Middle frontal gyrus (tissue), 1 donor: ENCODE results near the gene ACMSD.
"Not testable (repeated sequence)": the region's sequence is repeated elsewhere in the genome, so short reads cannot be mapped to it uniquely, and the experiment has no call there.

Source experiments
- DNase-seq: peaks from one replicate; pipeline ENCODE4 v3.0.0-alpha.2; 2015; ENCODE audit warnings: low spot score; ENCODE audit errors: extremely low spot score

Gene ACMSD

DNA sequence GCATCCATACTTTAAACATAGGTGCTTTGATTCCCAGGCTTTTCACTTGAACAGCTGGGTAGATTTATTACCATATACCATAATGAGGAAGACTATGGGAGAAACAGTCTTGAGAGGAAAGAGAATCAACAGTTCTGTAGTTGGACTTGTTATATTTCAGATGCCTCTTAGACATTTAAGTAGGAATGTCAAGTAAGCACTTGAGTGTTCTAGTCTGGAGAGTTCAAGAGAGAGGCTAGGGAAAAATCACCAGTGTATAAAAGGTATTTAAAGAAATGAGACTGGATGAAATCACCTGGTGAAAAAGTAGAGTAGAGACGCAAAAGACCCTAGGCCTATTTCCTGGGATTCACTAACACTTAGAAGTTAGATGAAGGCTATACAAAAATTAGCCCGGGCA, 66.8 kb downstream of the ACMSD start:
- DNase-seq = no peak

DNA sequence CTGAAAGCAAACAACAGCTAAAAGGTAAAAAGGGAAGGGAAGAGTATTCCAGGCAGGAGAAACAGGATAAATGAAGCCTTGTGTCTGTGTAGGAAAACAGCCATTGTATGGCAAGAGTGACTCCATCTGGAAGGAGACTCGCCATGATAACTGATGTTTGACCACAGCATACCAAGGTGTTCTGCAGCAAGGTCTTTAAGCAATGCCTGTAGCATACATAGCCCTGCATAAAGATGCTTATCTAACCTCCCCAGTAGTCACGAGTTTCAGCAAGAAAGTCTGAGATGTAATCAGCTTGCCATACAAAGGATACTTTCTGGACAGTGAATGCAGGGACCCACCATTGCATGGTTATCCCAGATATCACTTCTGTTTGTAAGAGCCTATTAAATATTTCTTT, 68.3 kb downstream of the ACMSD start:
- no peak for DNase-seq

DNA sequence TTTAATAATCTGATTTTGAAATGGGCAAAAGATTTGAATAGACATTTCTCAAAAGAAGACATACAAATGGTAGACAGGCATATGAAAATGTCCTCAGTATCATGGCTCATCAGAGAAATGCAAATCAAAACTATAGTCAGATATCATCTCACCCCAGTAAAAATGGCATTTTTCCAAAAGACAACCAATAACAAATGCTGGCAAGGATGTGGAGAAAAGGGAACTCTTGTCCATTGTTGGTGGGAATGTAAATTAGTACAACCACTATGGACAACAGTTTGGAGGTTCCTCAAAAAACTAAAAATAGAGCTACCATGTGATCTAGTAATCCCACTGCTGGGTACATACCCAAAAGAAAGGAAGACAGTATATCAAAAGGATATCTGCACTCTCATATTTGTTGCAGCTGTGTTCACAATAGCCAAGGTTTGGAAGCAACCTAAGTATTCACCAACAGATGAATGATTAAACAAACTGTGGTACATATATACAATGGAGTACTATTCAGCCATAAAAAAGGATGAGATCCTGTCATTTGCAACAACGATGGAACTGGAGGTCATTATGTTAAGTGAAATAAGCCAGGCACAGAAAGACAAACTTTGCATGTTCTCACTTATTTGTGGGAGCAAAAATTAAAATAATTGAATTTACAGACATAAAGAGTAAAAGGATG, 69.2 kb downstream of the ACMSD start:
- not testable (repeated sequence) for DNase-seq

DNA sequence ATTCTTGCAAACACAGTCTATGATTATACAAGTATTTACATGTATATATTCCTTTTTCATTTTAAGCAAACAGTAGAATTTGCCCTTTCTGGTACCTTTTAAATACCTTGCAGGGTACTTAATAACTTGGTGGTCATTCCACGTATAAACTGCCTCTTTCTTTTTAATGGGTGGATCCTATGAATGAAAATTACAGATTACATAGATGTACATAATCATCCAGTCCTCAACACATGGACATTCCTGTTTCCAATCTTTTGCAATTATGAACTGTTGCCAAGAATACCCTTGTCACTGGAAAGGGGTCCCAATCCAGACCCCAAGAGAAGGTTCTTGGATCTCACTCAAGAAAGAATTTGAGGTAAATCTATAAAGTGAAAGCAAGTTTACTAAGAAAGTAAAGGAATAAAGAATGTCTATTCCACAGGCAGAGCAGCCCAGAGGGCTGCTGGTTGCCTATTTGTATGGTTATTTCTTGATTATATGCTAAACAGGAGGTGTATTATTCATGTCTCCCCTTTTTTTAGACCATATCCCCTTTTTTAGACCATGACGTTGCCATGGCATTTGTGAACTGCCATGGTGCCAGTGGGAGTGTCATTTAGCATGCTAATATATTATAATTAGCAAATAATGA, 72.5 kb downstream of the ACMSD start:
- DNase-seq = no peak

DNA sequence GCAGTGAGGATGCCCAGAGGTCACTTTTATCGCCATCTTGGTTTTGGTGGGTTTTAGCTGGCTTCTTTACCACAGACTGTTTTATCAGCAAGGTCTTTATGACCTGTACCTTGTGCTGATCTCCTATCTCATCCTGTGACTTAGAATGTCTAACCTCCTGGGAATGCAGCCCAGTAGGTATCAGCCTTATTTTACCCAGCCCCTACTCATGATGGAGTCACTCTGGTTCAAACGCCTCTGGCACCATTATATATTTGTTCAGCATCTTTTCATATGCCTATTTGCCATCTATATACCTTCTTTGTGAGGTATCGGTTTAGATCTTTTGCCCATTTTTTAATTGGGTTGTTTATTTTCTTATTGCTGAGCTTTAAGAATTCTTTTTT, 73.0 kb downstream of the ACMSD start:
- no peak for DNase-seq

DNA sequence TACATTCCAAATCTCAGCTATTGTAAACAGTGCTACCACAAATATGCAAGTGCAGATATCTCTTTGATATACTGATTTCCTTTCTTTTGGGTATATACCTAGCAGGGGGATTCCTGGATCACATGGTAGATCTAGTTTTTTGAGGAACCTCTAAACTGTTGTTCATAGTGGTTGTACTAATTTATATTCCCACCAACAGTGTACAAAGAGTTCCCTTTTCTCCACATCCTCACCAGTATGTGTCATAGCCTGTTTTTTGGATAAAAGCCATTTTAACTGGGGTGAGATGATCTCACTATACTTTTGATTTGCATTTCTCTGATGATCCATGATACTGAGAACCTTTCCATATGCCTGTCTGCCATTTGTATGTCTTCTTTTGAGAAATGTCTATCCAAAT, 73.9 kb downstream of the ACMSD start:
- DNase-seq = no peak

DNA sequence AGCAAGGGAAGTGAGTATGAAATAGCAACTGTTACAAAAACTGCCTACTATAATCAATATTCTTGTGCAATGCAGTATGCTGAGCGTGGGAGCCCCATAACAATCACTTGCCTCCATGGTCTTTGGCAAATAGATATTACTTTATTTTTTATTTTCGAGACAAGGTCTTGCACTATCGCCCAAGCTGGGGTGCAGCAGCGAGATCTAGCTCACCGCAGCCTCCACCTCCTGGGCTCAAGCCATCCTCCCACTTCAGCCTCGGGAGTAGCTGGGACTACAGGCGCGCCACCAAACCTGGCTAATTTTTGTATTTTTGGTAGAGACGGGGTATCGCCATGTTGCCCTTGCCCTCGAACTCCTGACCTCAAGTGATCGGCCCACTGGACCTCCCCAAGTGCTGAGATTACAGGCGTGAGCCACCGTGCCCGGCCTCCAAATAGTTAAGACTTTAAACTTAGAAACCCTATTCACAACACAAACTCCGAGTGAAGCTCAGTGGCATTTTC, 79.0 kb downstream of the ACMSD start:
- no peak for DNase-seq

DNA sequence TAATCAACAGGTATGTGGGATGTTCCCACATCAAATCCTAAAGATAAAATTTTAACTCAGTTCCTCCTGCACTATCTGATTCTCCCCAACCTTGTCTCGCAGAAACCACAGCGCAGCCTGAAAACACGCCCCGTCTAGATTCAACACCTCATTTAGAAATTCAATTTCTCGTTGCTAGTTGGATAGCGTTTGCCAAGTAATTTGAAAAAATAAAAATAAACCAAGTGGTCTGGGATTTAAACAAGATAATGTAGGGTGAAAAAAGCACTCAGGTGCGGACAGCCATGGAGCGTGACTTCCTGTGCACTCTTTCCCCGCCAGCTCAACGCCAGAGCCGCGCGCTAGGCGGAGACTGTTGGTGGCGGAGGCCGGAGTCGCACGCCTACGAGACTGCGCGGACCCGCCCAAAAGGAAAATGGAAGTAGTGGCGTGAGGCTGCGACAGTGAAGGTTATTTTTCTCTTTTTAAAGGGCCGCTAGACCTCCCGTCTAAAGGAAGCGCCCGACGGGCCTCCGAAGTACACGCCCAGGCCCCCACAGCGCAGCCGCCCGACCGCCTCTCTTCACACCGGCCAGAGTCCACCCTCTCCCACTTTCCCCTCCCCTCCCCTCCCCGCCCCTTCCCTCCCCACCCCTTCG, 79.6 kb downstream of the ACMSD start:
- peak; percentile 70 for DNase-seq

DNA sequence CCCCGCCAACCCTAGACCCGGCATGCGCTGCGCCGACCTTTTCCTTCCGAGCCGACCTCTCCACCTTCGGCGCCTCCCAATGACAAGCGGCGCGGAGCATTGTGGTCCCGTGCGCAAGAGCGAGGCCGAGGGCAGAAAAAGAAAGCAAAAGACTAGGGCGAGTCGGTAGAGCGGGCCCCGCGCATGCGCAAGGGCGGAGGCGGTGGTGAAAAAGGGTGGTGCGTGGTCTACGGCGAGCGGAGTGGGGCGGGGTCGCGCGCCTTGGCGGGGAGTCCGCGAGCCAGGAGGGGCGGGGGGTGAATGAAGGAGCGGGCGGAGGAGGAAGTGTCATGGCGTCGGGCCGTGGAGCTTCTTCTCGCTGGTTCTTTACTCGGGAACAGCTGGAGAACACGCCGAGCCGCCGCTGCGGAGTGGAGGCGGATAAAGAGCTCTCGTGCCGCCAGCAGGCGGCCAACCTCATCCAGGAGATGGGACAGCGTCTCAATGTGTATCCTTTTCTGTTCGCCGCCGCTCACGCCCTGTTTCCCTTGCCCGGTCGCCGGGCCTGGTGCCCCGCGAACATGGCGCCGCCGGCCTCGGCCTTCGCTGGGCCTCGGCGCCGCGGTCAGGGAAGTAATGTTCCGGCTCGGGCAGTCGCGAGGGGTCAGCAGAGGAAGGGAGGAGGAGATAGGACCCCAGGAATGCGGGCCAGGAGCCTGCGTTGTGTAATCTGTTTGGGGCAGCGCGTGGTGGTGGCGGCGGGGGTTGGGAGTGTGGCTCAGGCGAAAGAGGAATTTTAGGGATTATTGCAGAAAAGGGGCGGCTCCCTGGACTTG, 80.3 kb downstream of the ACMSD start, which contains the start of gene CCNT2:
CCNT2 (plus strand) TSS at position 297 of the 815 bp plus-strand sequence; CDS start at position 330, 33 bp downstream.
- DNase-seq = peak; percentile 96

DNA sequence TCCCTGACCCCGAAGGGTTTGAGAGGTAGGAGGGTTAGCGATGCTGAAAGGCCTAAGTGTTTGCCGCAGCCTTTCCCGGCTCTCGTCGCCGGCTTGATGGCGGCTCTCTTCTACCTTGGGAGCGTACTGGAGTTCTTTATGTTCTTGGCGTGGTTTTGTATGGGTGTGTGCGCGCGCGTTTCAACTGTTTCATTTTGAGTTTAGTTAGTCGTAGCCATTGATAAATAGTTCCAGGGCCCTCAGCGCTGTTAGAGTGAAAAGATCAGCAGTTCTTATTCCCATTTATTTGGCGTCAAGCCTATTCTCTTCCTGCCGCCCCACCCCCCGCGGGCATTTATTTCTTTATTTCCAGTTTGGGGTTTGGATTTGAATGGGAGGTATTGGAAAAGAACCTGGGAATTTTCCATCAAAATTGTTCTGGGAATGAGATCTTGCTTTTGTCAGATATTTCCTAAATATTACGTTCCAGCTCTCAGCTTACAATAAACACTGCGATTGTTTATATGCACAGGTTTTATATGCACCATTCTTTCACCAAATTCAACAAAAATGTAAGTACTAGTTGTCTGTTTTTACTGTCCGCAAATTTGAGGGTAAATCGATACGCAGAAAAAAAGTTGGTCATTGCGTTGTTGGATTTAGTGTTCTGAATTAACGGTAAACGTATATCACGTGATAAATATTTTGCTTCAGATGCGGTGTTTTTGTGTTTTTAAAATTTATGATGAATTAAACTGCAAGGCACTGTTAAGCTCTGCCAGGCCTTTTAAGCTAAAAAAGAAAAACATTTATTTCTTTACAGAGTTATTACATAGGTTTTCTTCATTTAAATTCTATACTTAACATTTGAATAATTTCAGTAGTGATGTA, 81.2 kb downstream of the ACMSD start:
- DNase-seq = no peak

DNA sequence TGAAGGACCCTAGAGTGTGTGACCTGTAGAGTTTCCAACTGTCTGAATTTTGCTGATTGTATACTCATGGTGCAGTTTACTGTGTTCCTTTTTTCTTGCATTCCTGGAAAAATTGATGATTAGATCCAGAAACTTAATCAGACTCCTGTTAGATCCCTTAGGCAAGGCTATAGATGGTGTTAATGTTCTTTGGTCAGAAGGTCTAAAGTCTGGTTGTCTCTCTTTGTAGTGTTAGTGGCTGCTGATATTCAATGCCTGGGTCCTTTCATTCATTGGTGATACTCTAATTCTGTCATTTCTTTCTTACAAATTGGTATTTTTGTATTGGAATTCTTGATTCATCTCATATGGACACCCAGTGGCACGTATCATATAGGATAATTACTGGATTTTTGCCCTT, 86.5 kb downstream of the ACMSD start:
- no peak for DNase-seq

DNA sequence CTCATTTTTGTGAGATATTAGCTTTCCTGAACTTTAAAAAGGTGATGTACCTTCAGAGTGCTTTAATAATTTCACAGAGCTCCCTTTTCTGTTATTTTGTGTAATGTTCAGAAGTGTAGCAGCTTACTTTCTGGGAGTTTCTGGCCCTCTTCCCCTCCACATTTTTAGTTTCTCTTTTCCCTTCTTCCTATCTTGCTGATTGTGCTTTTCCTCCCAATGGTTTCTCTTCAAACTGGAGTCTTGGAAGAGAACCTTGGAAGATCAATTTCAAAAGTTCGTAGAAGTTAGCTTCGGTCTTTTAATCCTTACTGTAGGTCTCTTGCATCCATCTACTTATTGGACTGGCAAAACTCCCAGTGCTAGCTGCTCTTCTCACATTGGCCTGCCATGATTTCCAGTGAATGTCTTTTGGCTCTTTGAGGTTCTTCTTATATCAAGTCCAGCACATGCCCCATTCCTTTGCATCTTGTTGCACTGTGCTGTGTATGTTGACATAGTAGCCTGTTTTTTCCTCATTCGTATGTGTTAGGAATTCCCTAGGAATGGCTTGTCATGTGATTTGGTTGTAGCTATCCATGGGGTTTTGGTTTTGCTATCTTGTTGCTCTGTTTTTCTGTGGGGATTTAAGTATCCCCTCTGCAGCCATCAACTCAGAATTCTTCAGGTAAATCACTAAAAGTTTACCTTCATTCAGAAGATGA, 88.0 kb downstream of the ACMSD start:
- DNase-seq = no peak

DNA sequence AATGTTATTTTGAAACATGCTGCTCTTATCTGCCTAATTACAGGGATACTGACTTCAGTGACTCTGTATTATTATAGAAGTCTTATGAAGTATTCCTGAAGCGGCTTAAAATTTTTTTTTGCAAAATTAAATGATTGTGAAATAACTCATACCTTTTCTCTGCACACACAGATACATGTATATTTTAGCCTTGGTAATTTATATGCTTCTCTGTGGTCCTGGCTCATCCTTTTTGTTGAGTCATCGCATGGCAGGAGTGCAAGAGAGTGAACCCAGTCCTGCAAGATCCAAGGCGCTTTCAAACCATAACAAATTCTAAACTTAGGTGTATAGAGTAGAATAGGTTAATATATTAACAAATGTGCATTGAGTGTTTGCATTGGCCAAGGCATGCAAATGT, 88.8 kb downstream of the ACMSD start:
- DNase-seq = no peak

DNA sequence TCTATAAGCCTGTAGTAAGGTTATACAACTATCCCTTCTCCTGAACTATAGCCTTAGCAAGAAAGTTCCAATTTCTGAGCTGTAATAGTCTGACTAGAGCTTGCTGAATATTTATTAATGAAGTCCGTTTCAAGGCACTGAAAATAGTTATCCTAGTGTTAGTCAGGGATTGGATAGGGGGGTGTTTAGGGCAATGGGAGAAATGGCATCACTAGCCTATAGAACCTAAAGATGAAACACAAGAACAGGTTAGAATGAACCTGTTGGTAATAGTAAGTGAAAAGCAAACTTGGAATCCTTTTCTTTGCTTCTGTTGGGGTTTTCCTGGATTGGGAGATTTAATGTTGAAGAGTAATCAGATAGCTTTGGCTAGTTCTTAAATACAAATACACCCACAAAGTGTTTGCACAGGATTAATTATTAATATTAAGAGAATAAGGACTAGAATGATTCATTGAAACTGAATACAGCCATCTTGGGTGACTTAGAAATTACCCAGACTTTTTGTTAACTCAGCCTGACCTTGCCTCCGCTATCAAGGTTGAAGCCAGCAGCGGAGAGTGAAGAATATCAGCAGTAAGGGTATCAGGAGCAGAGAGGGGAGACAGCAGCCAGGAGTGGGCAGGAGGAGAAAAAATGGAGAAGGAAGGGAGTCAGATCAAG, 94.6 kb downstream of the ACMSD start:
- no peak for DNase-seq

DNA sequence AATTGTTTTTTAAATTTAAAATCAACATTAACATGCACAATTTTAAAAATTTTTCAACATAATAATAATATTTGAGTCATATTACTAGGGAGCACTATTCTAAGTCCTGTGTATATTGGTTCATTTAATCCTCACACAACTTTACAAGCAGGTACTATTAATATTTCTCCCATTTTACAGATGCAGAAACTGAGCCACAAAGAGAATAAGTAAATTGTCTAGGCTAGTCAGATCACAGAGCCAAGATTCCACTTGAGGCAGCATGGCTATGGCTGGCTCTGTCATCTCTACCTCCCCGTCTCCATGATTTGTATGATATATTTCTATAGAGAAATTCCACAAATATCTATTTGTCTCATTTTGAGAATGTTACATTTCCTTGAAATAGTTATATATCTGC, 95.3 kb downstream of the ACMSD start:
- DNase-seq = no peak

DNA sequence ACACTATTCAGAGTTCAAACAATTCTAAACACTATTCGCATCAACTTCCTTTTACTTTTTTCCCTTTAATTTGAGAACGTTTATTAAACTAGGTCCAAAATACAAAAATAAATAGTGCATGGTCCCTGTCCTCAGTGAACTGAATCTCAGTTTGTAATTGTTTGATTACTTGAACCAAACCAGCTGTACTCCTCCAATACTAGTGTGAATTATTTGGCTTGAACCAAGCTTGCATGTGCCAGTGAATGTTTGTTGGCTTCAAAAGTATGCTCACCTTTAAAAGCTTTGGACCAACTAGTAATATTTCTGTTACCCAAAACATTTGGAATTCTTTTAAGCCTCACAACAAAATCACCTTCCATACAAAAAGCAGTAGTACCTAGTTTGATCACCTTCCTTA, 95.7 kb downstream of the ACMSD start:
- no peak for DNase-seq

DNA sequence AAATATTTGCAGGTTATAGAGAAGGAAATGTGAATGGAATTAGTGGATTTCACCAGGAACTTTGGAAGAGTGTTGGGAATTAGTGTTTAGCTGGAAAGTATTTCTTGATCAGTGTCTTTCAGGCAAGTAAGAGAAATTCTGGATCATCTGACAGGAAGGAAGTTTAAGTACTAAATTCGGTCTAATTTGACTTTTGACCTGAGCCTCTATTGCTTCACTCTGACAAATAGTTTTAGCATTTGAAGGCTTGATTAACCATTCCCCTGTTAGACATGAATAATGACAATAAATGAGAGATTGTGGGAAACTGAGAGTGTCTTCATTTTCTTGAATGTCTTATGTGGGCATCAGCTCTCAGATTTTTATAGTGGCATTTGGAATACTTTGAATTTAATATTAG, 96.2 kb downstream of the ACMSD start:
- no peak for DNase-seq

DNA sequence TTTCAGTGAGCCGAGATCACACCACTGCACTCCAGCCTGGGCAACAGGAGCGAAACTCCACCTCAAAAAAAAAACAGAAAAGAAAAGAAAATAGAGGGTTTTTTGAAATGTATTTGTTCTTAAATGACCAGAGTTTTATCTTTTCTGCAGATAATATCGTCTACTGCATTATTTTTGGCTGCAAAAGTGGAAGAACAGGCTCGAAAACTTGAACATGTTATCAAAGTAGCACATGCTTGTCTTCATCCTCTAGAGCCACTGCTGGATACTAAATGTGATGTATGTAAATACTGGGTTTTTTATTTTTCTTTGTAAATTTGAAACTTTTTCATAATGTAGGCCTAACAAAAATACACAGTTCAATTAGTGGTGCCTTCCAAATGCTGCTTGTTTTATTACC, 98.3 kb downstream of the ACMSD start:
- DNase-seq = no peak

DNA sequence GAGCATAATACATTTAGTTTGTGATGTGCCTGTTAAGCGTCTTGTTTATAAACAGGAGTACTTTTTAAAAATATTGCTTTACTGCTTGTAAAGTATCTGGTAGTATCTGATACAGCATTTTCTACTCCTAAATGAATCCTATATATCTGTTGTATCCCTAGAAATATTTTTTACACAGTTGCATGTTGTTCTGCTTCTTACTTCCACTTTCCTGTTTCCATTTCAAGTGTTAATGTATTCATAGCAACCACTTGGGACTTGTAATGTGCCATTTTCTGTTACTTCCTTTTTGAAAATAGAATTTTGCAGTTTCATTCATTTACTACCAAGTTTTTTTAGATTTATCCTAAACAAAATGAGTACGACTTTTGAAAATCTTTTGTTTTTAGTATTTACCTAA, 105.1 kb downstream of the ACMSD start:
- DNase-seq = no peak

DNA sequence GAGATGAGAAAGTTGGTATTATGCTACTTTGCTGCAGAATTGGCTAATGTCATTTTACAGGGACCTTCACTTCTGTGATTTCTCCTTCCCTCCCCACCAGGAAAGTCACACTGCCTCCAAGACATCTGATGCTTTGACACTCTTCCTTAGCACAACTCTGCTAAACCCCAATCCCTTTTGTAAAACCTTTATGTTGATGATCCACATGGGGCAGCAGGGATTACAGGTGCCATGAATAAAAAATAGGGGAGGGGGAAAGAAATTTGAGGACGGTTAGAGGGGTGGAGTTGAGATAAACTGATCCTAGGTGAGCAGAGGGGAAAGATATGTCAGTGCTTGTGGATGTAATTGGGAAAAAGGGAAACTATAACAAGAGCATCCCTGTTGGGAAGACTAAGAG, 106.6 kb downstream of the ACMSD start:
- no peak for DNase-seq
